ENCODE results near the gene ZNF544.

ZNF544 gene

GRCh38 chr19:58268344-58268743 is 39.6 kb downstream of the ZNF544 start:
- TF ChIP-seq CTCF (IDR thresholded peaks at IDR 0.05; ENCODE audit: low read depth, low read length, missing control alignments): no peak
- H3K4me3 ChIP-seq (ENCODE audit: low read depth, low read length): no peak overlapping the region
- DNase-seq (ENCODE audit: low read depth): no peak

- no peak overlapping the region for H3K4me3 ChIP-seq (ENCODE audit: low read depth, low read length)
- TF ChIP-seq CTCF (IDR thresholded peaks at IDR 0.05; ENCODE audit: low read depth, low read length, missing control alignments): no peak
- no peak for DNase-seq (ENCODE audit: low read depth)
These were observed 46.1 kb downstream of the ZNF544 start for GRCh38 chr19:58274771-58275201.

GRCh38 chr19:58275564-58275963 is 46.9 kb downstream of the ZNF544 start:
- TF ChIP-seq CTCF (IDR thresholded peaks at IDR 0.05; ENCODE audit: low read depth, low read length, missing control alignments): no peak
- no peak overlapping the region for H3K4me3 ChIP-seq (ENCODE audit: low read depth, low read length)
- no peak for DNase-seq (ENCODE audit: low read depth)

- DNase-seq (ENCODE audit: low read depth): no peak
- TF ChIP-seq CTCF (IDR thresholded peaks at IDR 0.05; ENCODE audit: low read depth, low read length, missing control alignments): no peak
- no peak overlapping the region for H3K4me3 ChIP-seq (ENCODE audit: low read depth, low read length)
These were observed 48.5 kb downstream of the ZNF544 start for GRCh38 chr19:58277197-58277596.

- no peak for TF ChIP-seq CTCF (IDR thresholded peaks at IDR 0.05; ENCODE audit: low read depth, low read length, missing control alignments)
- H3K4me3 ChIP-seq (ENCODE audit: low read depth, low read length): peak overlapping the region; percentile 82
- no peak for DNase-seq (ENCODE audit: low read depth)
These were observed 49.2 kb downstream of the ZNF544 start for GRCh38 chr19:58277748-58278540.

GRCh38 chr19:58278541-58279041 is 49.9 kb downstream of the ZNF544 start, which contains the start of gene ZNF8:
Gene ZNF8, plus strand, starts transcription at chr19:58278955. Its CDS starts 127 bp downstream, at chr19:58279082.
- peak; percentile 96 for DNase-seq (ENCODE audit: low read depth)
- peak within 1 kb of the TSS; percentile 82 for H3K4me3 ChIP-seq (ENCODE audit: low read depth, low read length)
- TF ChIP-seq CTCF (IDR thresholded peaks at IDR 0.05; ENCODE audit: low read depth, low read length, missing control alignments): no peak
